ENCODE data around the gene CAMTA1. TPM values are rescaled to one million over a fixed set of nuclear protein-coding genes. Genes with fewer than 3 reads are reported as not detected.

CAMTA1 gene
- total RNA-seq, 1 experiment from 2014 or later: 50.3 TPM

GRCh38 chr1:7555391-7556185 lies 770.3 kb downstream of the CAMTA1 start:
- no TSS peak for BruUV-seq (replicated peaks)
- CTCF ChIA-PET: interaction anchor here (0.6 kb wide), 1 partner anchor 17 kb away, joined by 3 read pairs; no protein-coding TSS in a partner anchor
- H3K27me3 Mint-ChIP-seq (ENCODE audit: unreplicated experiment): no peaks in the 10 kb centered on the region
- H3K9me3 Mint-ChIP-seq (ENCODE audit: low read depth, unreplicated experiment): no peaks in the 10 kb centered on the region
- intact Hi-C loops (cut with micrococcal nuclease; ENCODE audit: unreplicated experiment): no loop called here
- no peak for DNase-seq
- TF ChIP-seq CTCF (IDR thresholded peaks at IDR 0.05; ENCODE audit: unreplicated experiment): no peak
- H3K4me3 Mint-ChIP-seq (ENCODE audit: low read depth, unreplicated experiment): no peak overlapping the region
- H3K4me1 Mint-ChIP-seq (ENCODE audit: low read depth, unreplicated experiment): peaks cover 23% of the 10 kb centered on the region
- peaks cover 10% of the 10 kb centered on the region for H3K36me3 Mint-ChIP-seq (ENCODE audit: insufficient read depth, unreplicated experiment)
- H3K27ac Mint-ChIP-seq (ENCODE audit: unreplicated experiment): no peak overlapping the region

GRCh38 chr1:7557301-7557891 lies 772.1 kb downstream of the CAMTA1 start:
- H3K27ac Mint-ChIP-seq (ENCODE audit: unreplicated experiment): no peak overlapping the region
- peaks cover 9% of the 10 kb centered on the region for H3K4me1 Mint-ChIP-seq (ENCODE audit: low read depth, unreplicated experiment)
- H3K27me3 Mint-ChIP-seq (ENCODE audit: unreplicated experiment): no peaks in the 10 kb centered on the region
- intact Hi-C loops (cut with micrococcal nuclease; ENCODE audit: unreplicated experiment): no loop called here
- no peaks in the 10 kb centered on the region for H3K9me3 Mint-ChIP-seq (ENCODE audit: low read depth, unreplicated experiment)
- H3K36me3 Mint-ChIP-seq (ENCODE audit: insufficient read depth, unreplicated experiment): no peaks in the 10 kb centered on the region
- no peak for DNase-seq
- no peak for TF ChIP-seq CTCF (IDR thresholded peaks at IDR 0.05; ENCODE audit: unreplicated experiment)
- BruUV-seq (replicated peaks): no TSS peak
- H3K4me3 Mint-ChIP-seq (ENCODE audit: low read depth, unreplicated experiment): no peak overlapping the region
- CTCF ChIA-PET: interaction anchor here (0.7 kb wide), 1 partner anchor 27 kb away, joined by 5 read pairs; no protein-coding TSS in a partner anchor

- CTCF ChIA-PET: interaction anchor here (0.6 kb wide), 1 partner anchor 756 kb away, joined by 3 read pairs; no protein-coding TSS in a partner anchor
- DNase-seq: no peak
- Mint-ChIP-seq H3K36me3 (ENCODE audit: insufficient read depth, unreplicated experiment) (no peaks in the 10 kb centered on the region), H3K4me1 (ENCODE audit: low read depth, unreplicated experiment) (peaks cover 3% of the 10 kb centered on the region), H3K9me3 (ENCODE audit: low read depth, unreplicated experiment) (no peaks in the 10 kb centered on the region), H3K27me3 (ENCODE audit: unreplicated experiment) (no peaks in the 10 kb centered on the region), H3K4me3 (ENCODE audit: low read depth, unreplicated experiment) (no peak overlapping the region), H3K27ac (ENCODE audit: unreplicated experiment) (no peak overlapping the region)
- intact Hi-C loops (cut with micrococcal nuclease; ENCODE audit: unreplicated experiment): no loop called here
- no peak for TF ChIP-seq CTCF (IDR thresholded peaks at IDR 0.05; ENCODE audit: unreplicated experiment)
- no TSS peak for BruUV-seq (replicated peaks)
Observed at GRCh38 chr1:7558041-7558461, 772.8 kb downstream of the CAMTA1 start.

- CTCF ChIA-PET: interaction anchor here (0.6 kb wide), 1 partner anchor 757 kb away, joined by 3 read pairs; no protein-coding TSS in a partner anchor
- no peak overlapping the region for H3K27ac Mint-ChIP-seq (ENCODE audit: unreplicated experiment)
- H3K4me1 Mint-ChIP-seq (ENCODE audit: low read depth, unreplicated experiment): no peaks in the 10 kb centered on the region
- no peak for DNase-seq
- intact Hi-C loops (cut with micrococcal nuclease; ENCODE audit: unreplicated experiment): no loop called here
- TF ChIP-seq CTCF (IDR thresholded peaks at IDR 0.05; ENCODE audit: unreplicated experiment): no peak
- BruUV-seq (replicated peaks): no TSS peak
- no peaks in the 10 kb centered on the region for H3K36me3 Mint-ChIP-seq (ENCODE audit: insufficient read depth, unreplicated experiment)
- H3K9me3 Mint-ChIP-seq (ENCODE audit: low read depth, unreplicated experiment): no peaks in the 10 kb centered on the region
- no peaks in the 10 kb centered on the region for H3K27me3 Mint-ChIP-seq (ENCODE audit: unreplicated experiment)
- H3K4me3 Mint-ChIP-seq (ENCODE audit: low read depth, unreplicated experiment): no peak overlapping the region
Observed at GRCh38 chr1:7558481-7558880, 773.2 kb downstream of the CAMTA1 start.
